A673 (cell line): ENCODE results near the gene FSIP2.

Source experiments
- CTCF ChIP-seq: fragments of 300-800, 200-600 bp; sonication (generic); conservative IDR thresholded peaks from 2 replicates; pipeline ENCODE4 v1.5.1; 2017; ENCODE audit warnings: low read depth, mild to moderate bottlenecking, antibody characterized with exemption, low read length, moderate library complexity, mixed read lengths
- EZH2 ChIP-seq: fragments of 200-600 bp; sonication (generic); IDR thresholded peaks from 2 replicates; pipeline ENCODE4 v1.6.1; 2017; ENCODE audit warnings: borderline replicate concordance, low read depth, mild to moderate bottlenecking, mixed read lengths, antibody characterized with exemption, low read length; ENCODE audit not compliant: poor library complexity, severe bottlenecking

- no peak for TF ChIP-seq CTCF
- TF ChIP-seq EZH2, result no peak
Observed at GRCh38 chr2:185876234-185876633, 137.6 kb downstream of the FSIP2 start.
